ENCODE measurements around the gene PRR23E. TPM values are rescaled to one million over a fixed set of nuclear protein-coding genes. Genes with fewer than 3 reads are reported as not detected.

Gene PRR23E
- total RNA-seq, 6 experiments from 2014 or later, result not detected

- no peaks in the 10 kb centered on the region for H3K9me3 ChIP-seq
- TF ChIP-seq CTCF (IDR thresholded peaks at IDR 0.05), result no peak
- TF ChIP-seq POLR2A (IDR thresholded peaks at IDR 0.05), result no peak
- no peak for DNase-seq
- H3K27ac ChIP-seq, result no peak overlapping the region
- H3K4me3 ChIP-seq, result no peak overlapping the region
- 53% methylated on average over 1 of the region's 1 CpG for WGBS (ENCODE audit: insufficient coverage, low coverage, low lambda C conversion rate, missing lambda C conversion rate)
- ATAC-seq, result no peak
- intact Hi-C loops (cut with DNase I), result no loop called here
- H3K4me1 ChIP-seq, result no peaks in the 10 kb centered on the region
- H3K27me3 ChIP-seq, result no peaks in the 10 kb centered on the region
- H3K36me3 ChIP-seq, result no peaks in the 10 kb centered on the region
Measured at GRCh38 chr3:127247292-127247691, 54.4 kb downstream of the PRR23E start.

Small RNA genes lying within 50 kb of the gene (small RNA-seq; reads per million reads assigned to genes)
- 0 reads per million in 2 experiments for gene RF00019
- 0 reads per million in 2 experiments for gene RNU6-1047P

Other genes with a start within 250 kb of the PRR23E start
- gene PLXNA1, start 210.0 kb upstream of the PRR23E start, total RNA-seq, result 1 to 10 TPM; 2.0 to 8.7 (median 5.6) TPM
- not detected for gene PRR20G, start 94.9 kb downstream of the PRR23E start, total RNA-seq